PC-3 (cell line): ENCODE data around the gene ANKS1B. TPM values are rescaled to one million over a fixed set of nuclear protein-coding genes. Genes with fewer than 3 reads are reported as not detected.
"Not testable (repeated sequence)": the region's sequence is repeated elsewhere in the genome, so short reads cannot be mapped to it uniquely, and the experiment has no call there.

Source experiments
- ATAC-seq: fragments of 200-7000 bp; cut with Tn5 transposase; 2 replicates; pipeline ENCODE4 v1.9.1; 2020; ENCODE audit warnings: mild to moderate bottlenecking, moderate library complexity
- BruUV-seq: library from RNA; stranded (reverse); fragments of 400-500 nt; replicated peaks from 2 replicates; lab custom pipeline; 2021; lab: Mats Ljungman, UMichigan
- CTCF ChIA-PET: fragments of 300-600 bp; sonication (Branson Sonifier 250); formaldehyde crosslinking; loops from one replicate; lab custom pipeline; 2022; ENCODE audit warnings: antibody characterized with exemption; lab: Charles Lee
- POLR2A ChIA-PET: fragments of 300-600 bp; sonication (Branson Sonifier 250); formaldehyde crosslinking; loops from one replicate; lab custom pipeline; 2022; ENCODE audit warnings: antibody characterized with exemption; ENCODE audit not compliant: unreplicated experiment; lab: Charles Lee
- DNase-seq: peaks from one replicate; pipeline ENCODE4 v3.0.0-alpha.2; 2015
- H2AFZ ChIP-seq: fragments of 300-600 bp; sonication (generic); 2 replicates; pipeline ENCODE4 v1.6.0; 2016; ENCODE audit warnings: antibody characterized with exemption, low read length
- H3F3A ChIP-seq: fragments of 300-600 bp; sonication (generic); one replicate; pipeline ENCODE4 v1.6.0; 2017; ENCODE audit warnings: antibody characterized with exemption, low read length, control low read depth, mild to moderate bottlenecking; ENCODE audit not compliant: unreplicated experiment
- H3K27ac ChIP-seq: fragments of 300-600 bp; sonication (generic); 2 replicates; pipeline ENCODE4 v1.5.1; 2016; ENCODE audit warnings: mild to moderate bottlenecking, low read length
- H3K27me3 ChIP-seq: fragments of 300-600 bp; sonication (generic); 2 replicates; pipeline ENCODE4 v1.6.1; 2016; ENCODE audit warnings: low read length, mixed read lengths
- H3K36me3 ChIP-seq: fragments of 300-600 bp; sonication (generic); 2 replicates; pipeline ENCODE4 v1.6.1; 2016; ENCODE audit warnings: low read depth, mixed run types, low read length, mixed read lengths
- H3K4me1 ChIP-seq: fragments of 300-600 bp; sonication (generic); 2 replicates; pipeline ENCODE4 v1.5.1; 2016; ENCODE audit warnings: low read length; ENCODE audit not compliant: insufficient read depth
- H3K4me2 ChIP-seq: fragments of 300-600 bp; sonication (generic); 2 replicates; pipeline ENCODE4 v1.6.0; 2016; ENCODE audit warnings: low read length
- H3K4me3 ChIP-seq: fragments of 300-600 bp; sonication (generic); 2 replicates; pipeline ENCODE4 v1.5.1; 2016; ENCODE audit warnings: mild to moderate bottlenecking, low read length, mixed read lengths
- H3K79me2 ChIP-seq: fragments of 300-600 bp; sonication (generic); 2 replicates; pipeline ENCODE4 v1.6.1; 2017; ENCODE audit warnings: low read length, mixed read lengths
- H3K9ac ChIP-seq: fragments of 300-600 bp; sonication (generic); 2 replicates; pipeline ENCODE4 v1.6.0; 2016; ENCODE audit warnings: mild to moderate bottlenecking, low read length
- H3K9me2 ChIP-seq: fragments of 300-600 bp; sonication (generic); replicated peaks from 2 replicates; pipeline ENCODE4 v1.6.1; 2016; ENCODE audit warnings: mixed run types, low read length, mixed read lengths
- H3K9me3 ChIP-seq: fragments of 300-600 bp; sonication (generic); 2 replicates; pipeline ENCODE4 v1.6.1; 2016; ENCODE audit warnings: low read length, mixed read lengths
- H4K20me1 ChIP-seq: fragments of 300-600 bp; sonication (generic); 2 replicates; pipeline ENCODE4 v1.6.1; 2016; ENCODE audit warnings: low read length, mixed read lengths
- CTCF ChIP-seq: fragments of 300-600 bp; sonication (generic); conservative IDR thresholded peaks from 2 replicates; pipeline ENCODE4 v1.5.1; 2017; ENCODE audit warnings: antibody characterized with exemption, low read depth, mild to moderate bottlenecking, low read length
- EZH2 ChIP-seq: fragments of 300-600 bp; sonication (generic); IDR thresholded peaks from one replicate; pipeline ENCODE4 v1.6.1; 2017; ENCODE audit warnings: antibody characterized with exemption, mild to moderate bottlenecking, low read length; ENCODE audit not compliant: unreplicated experiment
- EZH2phosphoT487 ChIP-seq: fragments of 300-600 bp; sonication (generic); IDR thresholded peaks from 2 replicates; pipeline ENCODE4 v1.6.1; 2018; ENCODE audit warnings: mild to moderate bottlenecking, antibody characterized with exemption, low read length, borderline replicate concordance
- intact Hi-C: fragments of 100-400 bp; cut with micrococcal nuclease; formaldehyde crosslinking; loops from 2 replicates; pipeline ENCODE4 v1.9.0; 2023
- total RNA-seq: library from RNA; depleted of rRNA; stranded (reverse); fragments of >200 nt; gene quantifications from 2 replicates; pipeline ENCODE4 v1.2.3, GENCODE V29; 2014

The ANKS1B gene
- total RNA-seq, 1 experiment from 2014 or later, result 0.07 TPM

GRCh38 chr12:98838231-98838647 is 1146.5 kb downstream of the ANKS1B start:
- Histone ChIP-seq H3K27me3 (peaks cover 53% of the 10 kb centered on the region), H3K4me2 (no peak overlapping the region), H4K20me1 (no peaks in the 10 kb centered on the region), H3K36me3 (no peaks in the 10 kb centered on the region), H3F3A (no peaks in the 10 kb centered on the region), H3K4me1 (no peaks in the 10 kb centered on the region), H2AFZ (no peak overlapping the region), H3K9me2 (no peaks in the 10 kb centered on the region), H3K79me2 (no peaks in the 10 kb centered on the region), H3K4me3 (no peak overlapping the region), H3K9ac (no peak overlapping the region), H3K9me3 (no peaks in the 10 kb centered on the region), H3K27ac (no peak overlapping the region)
- TF ChIP-seq EZH2, result no peak
- no peak for TF ChIP-seq EZH2phosphoT487
- no peak; the same call in 1 of the 2 replicates for TF ChIP-seq CTCF
- POLR2A ChIA-PET, result no interaction called here
- BruUV-seq, result no TSS peak
- intact Hi-C loops, result no loop called here
- ATAC-seq (no peak), DNase-seq (no peak)
- CTCF ChIA-PET, result no interaction called here

GRCh38 chr12:98837134-98837752 is 1147.5 kb downstream of the ANKS1B start:
- H3K36me3 ChIP-seq, ATAC-seq, H3K4me1 ChIP-seq, intact Hi-C loops, H3K9ac ChIP-seq, H3K9me2 ChIP-seq, POLR2A ChIA-PET, H3F3A ChIP-seq, H3K9me3 ChIP-seq, H2AFZ ChIP-seq, H3K27ac ChIP-seq, BruUV-seq, H4K20me1 ChIP-seq, H3K4me3 ChIP-seq, H3K4me2 ChIP-seq, H3K79me2 ChIP-seq: not testable (repeated sequence)
- peaks cover 58% of the 10 kb centered on the region for H3K27me3 ChIP-seq
- CTCF ChIA-PET, result interaction anchor here (0.7 kb wide), 1 partner anchor 35 kb away, joined by 8 read pairs; no protein-coding TSS in a partner anchor
- DNase-seq, result peak; percentile 34

- Histone ChIP-seq H3F3A (no peaks in the 10 kb centered on the region), H3K27ac (no peak overlapping the region), H3K4me1 (no peaks in the 10 kb centered on the region), H2AFZ (no peak overlapping the region), H3K4me2 (no peak overlapping the region), H3K9ac (no peak overlapping the region), H3K9me3 (no peaks in the 10 kb centered on the region), H3K36me3 (no peaks in the 10 kb centered on the region), H4K20me1 (no peaks in the 10 kb centered on the region), H3K79me2 (no peaks in the 10 kb centered on the region), H3K27me3 (peaks cover 66% of the 10 kb centered on the region), H3K9me2 (no peaks in the 10 kb centered on the region), H3K4me3 (no peak overlapping the region)
- no TSS peak for BruUV-seq
- ChIA-PET CTCF (no interaction called here), POLR2A (no interaction called here)
- intact Hi-C loops, result no loop called here
- no peak for ATAC-seq
- no peak for TF ChIP-seq CTCF
- TF ChIP-seq EZH2phosphoT487, result no peak
- no peak for TF ChIP-seq EZH2
- DNase-seq, result no peak
Measured at GRCh38 chr12:98830657-98831056, 1154.1 kb downstream of the ANKS1B start.
